K562 (cell line): ENCODE measurements around the gene ISG20L2. TPM values are rescaled to one million over a fixed set of nuclear protein-coding genes. Genes with fewer than 3 reads are reported as not detected.
A peak's percentile ranks its signal among the peaks of the same experiment; 100 is the strongest.

Experiments
- DMBX1 ChIP-seq: fragments of 250-450 bp; sonication (Bioruptor Pico); IDR thresholded peaks from 2 replicates; pipeline ENCODE4 v1.8.0; 2022; ENCODE audit warnings: inconsistent platforms, mild to moderate bottlenecking, moderate library complexity, borderline replicate concordance
- DPF2 ChIP-seq: fragments of 450-650 bp; IDR thresholded peaks from 2 replicates; pipeline ENCODE4 v1.6.1; 2016
- E2F3 ChIP-seq: fragments of 250-450 bp; sonication (Bioruptor Pico); IDR thresholded peaks from 2 replicates; pipeline ENCODE4 v1.4.0; 2020; ENCODE audit warnings: mild to moderate bottlenecking
- E2F6 ChIP-seq, 2 experiments: IDR thresholded peaks; 2 replicates each; pipeline ENCODE4 v1.6.1; 2011; ENCODE audit warnings: borderline replicate concordance in 1 of 2, control low read depth in 1 of 2, low read depth in 1 of 2, low read length in 1 of 2, mild to moderate bottlenecking in 1 of 2, mixed read lengths in 1 of 2, moderate library complexity in 1 of 2; ENCODE audit not compliant: insufficient read depth in 1 of 2, insufficient read length in 1 of 2, poor library complexity in 1 of 2, severe bottlenecking in 1 of 2; ENCODE audit errors: extremely low read depth in 1 of 2
- ELF2 ChIP-seq: fragments of 250-450 bp; sonication (Bioruptor Pico); IDR thresholded peaks from 2 replicates; pipeline ENCODE4 v1.5.0; 2021; ENCODE audit warnings: mild to moderate bottlenecking
- FIP1L1 ChIP-seq: fragments of 200-400 bp; formaldehyde crosslinking; IDR thresholded peaks from 2 replicates; pipeline ENCODE4 v1.6.1; 2018; ENCODE audit warnings: mild to moderate bottlenecking, low read depth, low read length; ENCODE audit not compliant: poor library complexity, severe bottlenecking
- KDM5B ChIP-seq: fragments of 200-600 bp; sonication (generic); IDR thresholded peaks from 2 replicates; pipeline ENCODE4 v1.6.1; 2012; ENCODE audit warnings: low read depth, mild to moderate bottlenecking, moderate library complexity, low read length, control low read depth, inconsistent platforms; ENCODE audit not compliant: insufficient replicate concordance
- SREBF2 ChIP-seq: sonication (generic); formaldehyde crosslinking; IDR thresholded peaks from 2 replicates; pipeline ENCODE4 v1.4.0; 2020; ENCODE audit warnings: mild to moderate bottlenecking, missing genetic modification reagents
- ZNF165 ChIP-seq: fragments of 250-450 bp; sonication (Bioruptor Pico); IDR thresholded peaks from 2 replicates; pipeline ENCODE4 v1.4.0; 2020; ENCODE audit warnings: borderline replicate concordance
- ZNF217 ChIP-seq: sonication (generic); formaldehyde crosslinking; IDR thresholded peaks from 2 replicates; pipeline ENCODE4 v1.8.0; 2022; ENCODE audit warnings: mild to moderate bottlenecking, missing genetic modification reagents
- polyA plus RNA-seq, 8 experiments: library from polyadenylated mRNA; depleted of rRNA in 4 of 8; stranded (reverse) in 5 of 8; unstranded in 3 of 8; fragments of >200 nt; fragmentation: Nextera tagmentation in 2 of 8; fragmentation: Illumina TruSeq in 1 of 8; extraction: Ambion mirVana in 2 of 8; extraction: Trizol in 1 of 8; gene quantifications; 2 replicates each; pipeline versions ENCODE4 v1.2.1 to v1.2.3, GENCODE V29; 2011 to 2014; ENCODE audit warnings: inconsistent platforms in 1 of 8, missing spikeins in 1 of 8
- total RNA-seq, 7 experiments: library from RNA; depleted of rRNA in 6 of 7; stranded (reverse); fragments of >200 nt in 6 of 7; fragmentation: Illumina TruSeq in 2 of 7; extraction: Trizol in 2 of 7; gene quantifications; 2 replicates each; pipeline versions ENCODE4 v1.2.1 to v1.2.3, GENCODE V29; 2011 to 2021; ENCODE audit warnings: low replicate concordance in 1 of 7
- TF ChIP-seq, protein P1 (sequence below): fragments of 450-650 bp; IDR thresholded peaks from 2 replicates; pipeline ENCODE4 v1.6.1; 2017; ENCODE audit warnings: antibody characterized with exemption, mild to moderate bottlenecking
- TF ChIP-seq, protein P2 (sequence below), 2 experiments: fragments of 450-650 bp; IDR thresholded peaks; 2 replicates each; pipeline ENCODE4 v1.6.1; 2016; ENCODE audit warnings: mild to moderate bottlenecking in 2 of 2, borderline replicate concordance in 1 of 2, low read depth in 1 of 2, moderate library complexity in 1 of 2

Gene ISG20L2
- total and polyA plus RNA-seq, 9 of the 15 experiments (the other 6 are each of a cell fraction or from before 2014, with no cell fraction given), result 21.3 to 130 (median 50.3) TPM

DNA sequence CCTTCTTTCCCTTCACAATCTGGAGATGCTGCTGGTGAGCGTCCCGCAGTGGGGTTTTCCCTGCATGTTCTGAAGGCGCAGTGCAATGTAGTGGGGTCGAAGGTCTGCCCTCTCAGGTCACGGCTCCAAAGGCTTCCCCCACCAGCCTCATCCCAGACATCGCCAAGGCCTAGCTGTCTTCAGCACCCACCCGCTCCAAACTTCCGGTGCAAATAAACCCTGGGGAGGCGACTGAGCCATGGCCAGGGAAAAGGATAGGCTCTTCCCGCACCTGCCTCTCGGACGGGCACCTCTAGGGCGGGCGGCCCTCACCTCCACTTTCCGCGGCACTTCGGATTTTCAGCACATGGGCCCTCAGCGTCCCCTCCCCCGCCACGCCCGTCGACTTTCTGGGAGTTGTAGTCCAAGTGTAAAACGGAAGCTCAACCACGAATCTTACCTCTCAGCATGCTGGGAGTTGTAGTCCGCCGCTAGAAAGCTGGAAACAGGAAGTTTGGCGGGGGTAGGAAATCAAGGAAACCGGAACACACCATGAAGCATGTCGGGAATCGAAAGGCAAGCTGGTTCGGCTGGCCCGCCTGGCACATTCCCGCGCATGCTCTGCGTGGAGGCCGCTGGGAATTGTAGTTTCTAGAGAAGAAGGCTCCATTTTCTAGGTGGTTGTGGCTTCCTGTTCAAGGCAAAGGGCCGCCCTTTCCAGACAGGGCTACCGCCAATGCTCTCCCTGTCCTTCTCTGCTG lies 12.3 kb upstream of the ISG20L2 start, which contains the start of gene MRPL24 (continued):
- TF ChIP-seq, protein P1, sequence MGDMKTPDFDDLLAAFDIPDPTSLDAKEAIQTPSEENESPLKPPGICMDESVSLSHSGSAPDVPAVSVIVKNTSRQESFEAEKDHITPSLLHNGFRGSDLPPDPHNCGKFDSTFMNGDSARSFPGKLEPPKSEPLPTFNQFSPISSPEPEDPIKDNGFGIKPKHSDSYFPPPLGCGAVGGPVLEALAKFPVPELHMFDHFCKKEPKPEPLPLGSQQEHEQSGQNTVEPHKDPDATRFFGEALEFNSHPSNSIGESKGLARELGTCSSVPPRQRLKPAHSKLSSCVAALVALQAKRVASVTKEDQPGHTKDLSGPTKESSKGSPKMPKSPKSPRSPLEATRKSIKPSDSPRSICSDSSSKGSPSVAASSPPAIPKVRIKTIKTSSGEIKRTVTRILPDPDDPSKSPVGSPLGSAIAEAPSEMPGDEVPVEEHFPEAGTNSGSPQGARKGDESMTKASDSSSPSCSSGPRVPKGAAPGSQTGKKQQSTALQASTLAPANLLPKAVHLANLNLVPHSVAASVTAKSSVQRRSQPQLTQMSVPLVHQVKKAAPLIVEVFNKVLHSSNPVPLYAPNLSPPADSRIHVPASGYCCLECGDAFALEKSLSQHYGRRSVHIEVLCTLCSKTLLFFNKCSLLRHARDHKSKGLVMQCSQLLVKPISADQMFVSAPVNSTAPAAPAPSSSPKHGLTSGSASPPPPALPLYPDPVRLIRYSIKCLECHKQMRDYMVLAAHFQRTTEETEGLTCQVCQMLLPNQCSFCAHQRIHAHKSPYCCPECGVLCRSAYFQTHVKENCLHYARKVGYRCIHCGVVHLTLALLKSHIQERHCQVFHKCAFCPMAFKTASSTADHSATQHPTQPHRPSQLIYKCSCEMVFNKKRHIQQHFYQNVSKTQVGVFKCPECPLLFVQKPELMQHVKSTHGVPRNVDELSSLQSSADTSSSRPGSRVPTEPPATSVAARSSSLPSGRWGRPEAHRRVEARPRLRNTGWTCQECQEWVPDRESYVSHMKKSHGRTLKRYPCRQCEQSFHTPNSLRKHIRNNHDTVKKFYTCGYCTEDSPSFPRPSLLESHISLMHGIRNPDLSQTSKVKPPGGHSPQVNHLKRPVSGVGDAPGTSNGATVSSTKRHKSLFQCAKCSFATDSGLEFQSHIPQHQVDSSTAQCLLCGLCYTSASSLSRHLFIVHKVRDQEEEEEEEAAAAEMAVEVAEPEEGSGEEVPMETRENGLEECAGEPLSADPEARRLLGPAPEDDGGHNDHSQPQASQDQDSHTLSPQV, result peak; percentile 83
- TF ChIP-seq KDM5B (peak; percentile 73), DMBX1 (CRISPR knock-in tag) (peak; percentile 73; the same call in 1 of the 2 replicates), ZNF217 (CRISPR knock-in tag) (no peak), DPF2 (no peak), ELF2 (CRISPR knock-in tag) (peak; percentile 92), E2F3 (peak; percentile 84; the same call in 1 of the 2 replicates), ZNF165 (CRISPR knock-in tag) (no peak), FIP1L1 (peak; percentile 21), E2F6 (IDR thresholded peaks at IDR 0.05; ENCODE audit: borderline replicate concordance in 1 of 2, extremely low read depth in 1 of 2, insufficient read depth in 1 of 2, insufficient read length in 1 of 2, low read depth in 1 of 2, low read length in 1 of 2, poor library complexity in 1 of 2, severe bottlenecking in 1 of 2) (peak; percentile 88 to 94), SREBF2 (CRISPR knock-in tag) (peak; percentile 50; the same call in 1 of the 2 replicates)
- TF ChIP-seq, protein P2, sequence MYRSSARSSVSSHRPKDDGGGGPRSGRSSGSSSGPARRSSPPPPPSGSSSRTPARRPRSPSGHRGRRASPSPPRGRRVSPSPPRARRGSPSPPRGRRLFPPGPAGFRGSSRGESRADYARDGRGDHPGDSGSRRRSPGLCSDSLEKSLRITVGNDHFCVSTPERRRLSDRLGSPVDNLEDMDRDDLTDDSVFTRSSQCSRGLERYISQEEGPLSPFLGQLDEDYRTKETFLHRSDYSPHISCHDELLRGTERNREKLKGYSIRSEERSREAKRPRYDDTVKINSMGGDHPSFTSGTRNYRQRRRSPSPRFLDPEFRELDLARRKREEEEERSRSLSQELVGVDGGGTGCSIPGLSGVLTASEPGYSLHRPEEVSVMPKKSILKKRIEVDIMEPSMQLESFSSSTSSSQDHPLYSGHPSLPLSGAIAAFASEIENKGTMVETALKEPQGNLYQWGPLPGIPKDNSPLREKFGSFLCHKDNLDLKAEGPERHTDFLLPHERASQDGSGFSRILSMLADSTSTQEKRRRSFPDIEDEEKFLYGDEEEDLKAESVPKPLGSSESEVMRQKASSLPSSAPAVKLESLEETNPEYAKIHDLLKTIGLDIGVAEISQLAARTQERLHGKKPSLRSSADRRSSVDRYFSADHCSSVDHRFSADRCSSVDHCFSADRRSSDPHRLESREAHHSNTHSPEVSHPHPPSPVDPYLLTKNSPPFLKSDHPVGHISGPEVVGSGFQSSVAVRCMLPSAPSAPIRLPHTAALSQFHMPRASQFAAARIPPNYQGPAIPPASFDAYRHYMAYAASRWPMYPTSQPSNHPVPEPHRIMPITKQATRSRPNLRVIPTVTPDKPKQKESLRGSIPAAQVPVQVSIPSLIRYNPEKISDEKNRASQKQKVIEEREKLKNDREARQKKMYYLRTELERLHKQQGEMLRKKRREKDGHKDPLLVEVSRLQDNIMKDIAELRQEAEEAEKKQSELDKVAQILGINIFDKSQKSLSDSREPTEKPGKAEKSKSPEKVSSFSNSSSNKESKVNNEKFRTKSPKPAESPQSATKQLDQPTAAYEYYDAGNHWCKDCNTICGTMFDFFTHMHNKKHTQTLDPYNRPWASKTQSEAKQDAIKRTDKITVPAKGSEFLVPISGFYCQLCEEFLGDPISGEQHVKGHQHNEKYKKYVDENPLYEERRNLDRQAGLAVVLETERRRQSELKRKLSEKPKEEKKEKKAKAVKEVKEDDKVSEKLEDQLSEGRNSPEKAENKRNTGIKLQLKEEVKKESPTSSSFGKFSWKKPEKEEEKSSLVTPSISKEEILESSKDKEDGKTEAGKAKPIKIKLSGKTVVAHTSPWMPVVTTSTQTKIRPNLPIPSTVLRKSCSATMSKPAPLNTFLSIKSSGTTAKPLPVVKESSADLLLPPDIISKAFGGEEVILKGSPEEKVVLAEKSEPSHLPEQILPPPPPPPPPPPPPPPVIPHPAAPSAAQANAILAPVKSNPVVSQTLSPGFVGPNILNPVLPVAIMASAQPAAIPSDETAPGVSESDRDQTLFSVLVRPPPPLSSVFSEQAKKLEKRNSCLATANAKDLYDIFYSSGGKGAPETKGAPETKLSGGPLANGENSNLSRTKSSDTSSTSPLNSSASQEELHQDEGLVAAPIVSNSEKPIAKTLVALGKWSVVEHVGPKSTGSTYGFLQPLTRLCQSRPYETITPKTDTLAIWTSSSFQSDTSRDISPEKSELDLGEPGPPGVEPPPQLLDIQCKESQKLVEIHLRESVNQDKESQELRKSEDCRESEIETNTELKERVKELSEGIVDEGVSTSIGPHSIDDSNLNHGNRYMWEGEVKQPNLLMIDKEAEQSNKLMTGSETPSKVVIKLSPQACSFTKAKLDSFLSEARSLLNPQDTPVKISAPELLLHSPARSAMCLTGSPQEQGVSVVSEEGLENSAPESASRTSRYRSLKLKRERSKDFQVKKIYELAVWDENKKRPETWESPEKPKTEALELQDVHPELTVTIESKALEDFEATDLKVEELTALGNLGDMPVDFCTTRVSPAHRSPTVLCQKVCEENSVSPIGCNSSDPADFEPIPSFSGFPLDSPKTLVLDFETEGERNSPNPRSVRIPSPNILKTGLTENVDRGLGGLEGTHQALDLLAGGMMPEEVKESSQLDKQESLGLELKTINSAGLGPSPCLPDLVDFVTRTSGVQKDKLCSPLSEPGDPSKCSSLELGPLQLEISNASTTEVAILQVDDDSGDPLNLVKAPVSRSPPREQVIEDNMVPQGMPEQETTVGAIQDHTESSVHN (IDR thresholded peaks at IDR 0.05; ENCODE audit: borderline replicate concordance in 1 of 2, low read depth in 1 of 2), result no peak
